HepG2 (cell line): ENCODE measurements around the gene ABCC12. TPM values are rescaled to one million over a fixed set of nuclear protein-coding genes. Genes with fewer than 3 reads are reported as not detected.

ENCODE experiments used
- ATAC-seq: fragments of 200-7000 bp; cut with Tn5 transposase; 3 replicates; pipeline ENCODE4 v1.9.1; 2020; ENCODE audit warnings: mild to moderate bottlenecking, moderate library complexity
- BruUV-seq: library from RNA; stranded (reverse); fragments of 400-500 nt; replicated peaks from 2 replicates; lab custom pipeline; 2021; lab: Mats Ljungman, UMichigan
- CTCF ChIA-PET: fragments of 300-600 bp; formaldehyde crosslinking; extraction: SDS; loops from one replicate; lab custom pipeline; 2021; ENCODE audit warnings: low total read pairs, inconsistent platforms, low intra/inter-chr PET ratio; lab: Yijun Ruan, JAX
- POLR2A ChIA-PET: fragments of 350-600 bp; sonication (Branson Sonifier 250); formaldehyde crosslinking; loops from one replicate; lab custom pipeline; 2020; ENCODE audit warnings: antibody characterized with exemption, inconsistent platforms; lab: Yijun Ruan, JAX
- DNase-seq: peaks from one replicate; pipeline ENCODE4 v3.0.0-alpha.2; 2015; ENCODE audit warnings: low spot score
- FAIRE-seq: peaks from 3 replicates; lab custom pipeline; 2011; peaks lifted over from hg19 to GRCh38; lab: Jason Lieb, UNC
- H2AFZ ChIP-seq: one replicate; pipeline ENCODE4 v1.6.1; 2011; ENCODE audit warnings: low read length, inconsistent platforms
- H3K27ac ChIP-seq: fragments of 300-600 bp; 3 replicates; pipeline ENCODE4 v1.8.0; 2011; ENCODE audit warnings: mixed run types, mild to moderate bottlenecking, mixed read lengths, low read length, inconsistent platforms; ENCODE audit not compliant: insufficient read depth; ENCODE audit errors: extremely low read length
- H3K27me3 ChIP-seq, 2 experiments: fragments of 200-600 bp in 1 of 2; 2 replicates in 1 of 2; 3 replicates in 1 of 2; pipeline versions ENCODE4 v1.6.0 to v1.8.0; 2011; ENCODE audit warnings: low read length in 2 of 2, mild to moderate bottlenecking in 2 of 2, moderate library complexity in 2 of 2, inconsistent platforms in 1 of 2; ENCODE audit not compliant: insufficient read depth in 2 of 2, control insufficient read depth in 1 of 2
- H3K36me3 ChIP-seq, 2 experiments: fragments of 200-600 bp in 1 of 2; replicated peaks in 1 of 2; 2 replicates in 1 of 2; 3 replicates in 1 of 2; pipeline versions ENCODE4 v1.5.1 to v1.8.0; 2011; ENCODE audit warnings: low read length in 2 of 2, inconsistent platforms in 1 of 2; ENCODE audit not compliant: insufficient read depth in 2 of 2, control insufficient read depth in 1 of 2
- H3K4me1 ChIP-seq: 2 replicates; pipeline ENCODE4 v1.5.1; 2012; ENCODE audit warnings: low read length, inconsistent platforms; ENCODE audit not compliant: insufficient read depth
- H3K4me2 ChIP-seq: 2 replicates; pipeline ENCODE4 v1.6.0; 2011; ENCODE audit warnings: low read depth, low read length, inconsistent platforms
- H3K4me3 ChIP-seq, 3 experiments: fragments of 200-600 bp in 1 of 3; sonication (generic), shearing (Covaris generic) in 1 of 3; replicated peaks in 1 of 3; 2 replicates each; pipeline ENCODE4 v1.5.1; 2011 to 2016; ENCODE audit warnings: low read length in 3 of 3, inconsistent platforms in 2 of 3, low read depth in 2 of 3, mild to moderate bottlenecking in 2 of 3, control low read depth in 1 of 3, mixed read lengths in 1 of 3; ENCODE audit not compliant: insufficient read depth in 1 of 3
- H3K79me2 ChIP-seq: one replicate; pipeline ENCODE4 v1.6.1; 2011; ENCODE audit warnings: low read length, inconsistent platforms; ENCODE audit not compliant: insufficient read depth
- H3K9ac ChIP-seq: 2 replicates; pipeline ENCODE4 v1.6.0; 2011; ENCODE audit warnings: mild to moderate bottlenecking, low read depth, low read length, inconsistent platforms; ENCODE audit not compliant: insufficient read depth
- H3K9me3 ChIP-seq: 2 replicates; pipeline ENCODE4 v1.5.1; 2012; ENCODE audit warnings: mild to moderate bottlenecking, low read length
- H4K20me1 ChIP-seq: 2 replicates; pipeline ENCODE4 v1.6.0; 2011; ENCODE audit warnings: inconsistent platforms, mild to moderate bottlenecking, low read length, moderate library complexity; ENCODE audit not compliant: insufficient read depth
- CHD2 ChIP-seq: IDR thresholded peaks from 2 replicates; pipeline ENCODE4 v1.6.1; 2011; ENCODE audit warnings: low read depth, low read length, improper control_type of control experiment
- DPF2 ChIP-seq: sonication (generic); formaldehyde crosslinking; IDR thresholded peaks from 2 replicates; pipeline ENCODE4 v1.4.0; 2020; ENCODE audit warnings: mild to moderate bottlenecking, low read depth, missing genetic modification reagents, borderline replicate concordance
- HOXA3 ChIP-seq: sonication (generic); formaldehyde crosslinking; IDR thresholded peaks from 2 replicates; pipeline ENCODE4 v1.5.0; 2020; ENCODE audit warnings: missing genetic modification reagents
- MLXIP ChIP-seq: sonication (generic); formaldehyde crosslinking; IDR thresholded peaks from 2 replicates; pipeline ENCODE4 v1.9.0; 2021; ENCODE audit warnings: missing genetic modification reagents, borderline replicate concordance
- ZNF276 ChIP-seq: sonication (generic); formaldehyde crosslinking; IDR thresholded peaks from 2 replicates; pipeline ENCODE4 v1.4.0; 2020; ENCODE audit warnings: mild to moderate bottlenecking, low read depth, missing genetic modification reagents
- ZNF280B ChIP-seq: sonication (generic); formaldehyde crosslinking; IDR thresholded peaks from 2 replicates; pipeline ENCODE4 v1.5.0; 2020; ENCODE audit warnings: missing genetic modification reagents, mild to moderate bottlenecking, borderline replicate concordance
- ZNF501 ChIP-seq: sonication (generic); formaldehyde crosslinking; IDR thresholded peaks from 2 replicates; pipeline ENCODE4 v1.5.1; 2020; ENCODE audit warnings: mild to moderate bottlenecking, moderate library complexity, missing genetic modification reagents
- ZNF616 ChIP-seq: sonication (generic); formaldehyde crosslinking; IDR thresholded peaks from 2 replicates; pipeline ENCODE4 v1.5.0; 2020; ENCODE audit warnings: low read depth, mild to moderate bottlenecking, missing genetic modification reagents
- ZNF639 ChIP-seq: conservative IDR thresholded peaks from 2 replicates; pipeline ENCODE4 v1.6.1; 2018; ENCODE audit warnings: missing genetic modification reagents
- ZNF770 ChIP-seq: sonication (generic); formaldehyde crosslinking; IDR thresholded peaks from 2 replicates; pipeline ENCODE4 v1.5.0; 2020; ENCODE audit warnings: mild to moderate bottlenecking, missing genetic modification reagents
- ZNF772 ChIP-seq: sonication (generic); formaldehyde crosslinking; IDR thresholded peaks from 2 replicates; pipeline ENCODE4 v1.5.0; 2020; ENCODE audit warnings: mild to moderate bottlenecking, missing genetic modification reagents
- WGBS: methylation state at CpG from one replicate; pipeline ENCODE4 v1.1.6; 2017; ENCODE audit warnings: low lambda C conversion rate; 5-methylcytosine and 5-hydroxymethylcytosine counted together
- in situ Hi-C: cut with HindIII; loops from 2 replicates; pipeline ENCODE4 v1.10.0; 2017; ENCODE audit warnings: low pct_unique_long_range_greater_than_20kb; ENCODE audit not compliant: extremely low pct_ligation_motif_present
- intact Hi-C: fragments of 100-400 bp; cut with micrococcal nuclease; formaldehyde crosslinking; loops from one replicate; pipeline ENCODE4 v1.10.0; 2022; ENCODE audit not compliant: unreplicated experiment
- polyA plus RNA-seq, 8 experiments: library from polyadenylated mRNA; depleted of rRNA in 3 of 8; stranded (reverse) in 7 of 8; unstranded in 1 of 8; fragments of >200 nt; fragmentation: Illumina TruSeq in 4 of 8; extraction: Trizol in 4 of 8; gene quantifications; 2 replicates each; pipeline versions ENCODE4 v1.2.1 to v1.2.3, GENCODE V29; 2011 to 2016; ENCODE audit warnings: low read depth in 4 of 8, missing spikeins in 1 of 8, mixed read lengths in 1 of 8; ENCODE audit not compliant: insufficient read depth in 1 of 8
- total RNA-seq, 5 experiments: library from RNA; depleted of rRNA; stranded (reverse); fragments of >200 nt; fragmentation: Illumina TruSeq; extraction: Trizol; gene quantifications; 2 replicates each; pipeline ENCODE4 v1.2.3, GENCODE V29; 2016; ENCODE audit warnings: low read depth in 1 of 5

Gene ABCC12
- total and polyA plus RNA-seq, 2 of the 13 experiments (the other 11 are each of a cell fraction or from before 2014, with no cell fraction given), result not detected

- H3K79me2 ChIP-seq, result no peaks in the 10 kb centered on the region
- DNase-seq (no peak), FAIRE-seq (no peak), ATAC-seq (peak; percentile 49)
- 43% methylated on average over 7 of the region's 8 CpGs for WGBS
- intact Hi-C loops (no loop called here), in situ Hi-C loops (no loop called here)
- no peaks in the 10 kb centered on the region for H3K27me3 ChIP-seq
- H3K9me3 ChIP-seq, result no peaks in the 10 kb centered on the region
- POLR2A ChIA-PET, result interaction anchor here (1.1 kb wide), 2 partner anchors 9 to 22 kb away, joined by 3 to 4 read pairs; no protein-coding TSS in a partner anchor
- H3K4me2 ChIP-seq, result peak overlapping the region; percentile 19
- H3K9ac ChIP-seq, result no peak overlapping the region
- H3K27ac ChIP-seq, result no peak overlapping the region
- H3K36me3 ChIP-seq, result no peaks in the 10 kb centered on the region
- H3K4me3 ChIP-seq, result no peak overlapping the region
- no TSS peak for BruUV-seq
- H2AFZ ChIP-seq, result no peak overlapping the region
- CTCF ChIA-PET, result no interaction called here
- H3K4me1 ChIP-seq, result peaks cover 47% of the 10 kb centered on the region
- H4K20me1 ChIP-seq, result no peaks in the 10 kb centered on the region
- TF ChIP-seq DPF2 (CRISPR knock-in tag), result no peak
- no peak for TF ChIP-seq ZNF639
- no peak for TF ChIP-seq ZNF770 (CRISPR knock-in tag)
- no peak for TF ChIP-seq ZNF772
- TF ChIP-seq ZNF616 (CRISPR knock-in tag), result no peak
- no peak for TF ChIP-seq ZNF280B (CRISPR knock-in tag)
- TF ChIP-seq CHD2, result no peak
- no peak for TF ChIP-seq ZNF276 (CRISPR knock-in tag)
- peak; percentile 31; the same call in 1 of the 2 replicates for TF ChIP-seq HOXA3 (CRISPR knock-in tag)
- TF ChIP-seq MLXIP (CRISPR knock-in tag), result no peak
- peak; percentile 63 for TF ChIP-seq ZNF501 (CRISPR knock-in tag)
Observed at GRCh38 chr16:48182979-48183537, 27.3 kb upstream of the ABCC12 start.
